Measurements from ENCODE around the gene NSMF. TPM values are rescaled to one million over a fixed set of nuclear protein-coding genes. Genes with fewer than 3 reads are reported as not detected.

NSMF gene
- total and polyA plus RNA-seq, 10 of the 15 experiments (the other 5 are each of a cell fraction or from before 2014, with no cell fraction given), result 0.13 to 44.3 (median 13.4) TPM

- TF ChIP-seq BHLHE40 (IDR thresholded peaks at IDR 0.05; ENCODE audit: borderline replicate concordance in 1 of 2, low read depth in 2 of 2, low read length in 1 of 2), result peak in 1 of 2 experiments; percentile 77; a peak in 2 of 4 replicates
- no peak; the same call in 1 of the 2 replicates for TF ChIP-seq ZBED1 (IDR thresholded peaks at IDR 0.05; ENCODE audit: borderline replicate concordance)
- no peak; the same call in 1 of the 2 replicates for TF ChIP-seq NFXL1 (IDR thresholded peaks at IDR 0.05; ENCODE audit: borderline replicate concordance)
- TF ChIP-seq POLR2AphosphoS2 (IDR thresholded peaks at IDR 0.05; ENCODE audit: low read depth, low read length), result peak; percentile 63; the same call in 1 of the 2 replicates
- TF ChIP-seq HDAC2 (IDR thresholded peaks at IDR 0.05), result no peak
- TF ChIP-seq CREM (IDR thresholded peaks at IDR 0.05; ENCODE audit: low read depth), result 0 out of 2 replicates have a peak, but pooled peaks have one; percentile 49
- no peak for TF ChIP-seq SREBF2 (IDR thresholded peaks at IDR 0.05; ENCODE audit: low read length)
- no peak for TF ChIP-seq HDAC6 (IDR thresholded peaks at IDR 0.05; ENCODE audit: unreplicated experiment)
- no peak for TF ChIP-seq E4F1 (IDR thresholded peaks at IDR 0.05; ENCODE audit: borderline replicate concordance, partially characterized antibody)
- TF ChIP-seq TBL1XR1 (IDR thresholded peaks at IDR 0.05; ENCODE audit: low read depth, low read length), result peak; percentile 43; the same call in 1 of the 2 replicates
- no peak for TF ChIP-seq KAT2A (conservative IDR thresholded peaks at IDR 0.05; ENCODE audit: control insufficient read depth, low read depth, low read length)
- TF ChIP-seq ATF7 (IDR thresholded peaks at IDR 0.05; ENCODE audit: low read depth), result no peak
- TF ChIP-seq DPF2 (IDR thresholded peaks at IDR 0.05), result peak; percentile 71; the same call in 1 of the 2 replicates
- no peak for TF ChIP-seq NR2C2 (IDR thresholded peaks at IDR 0.05; ENCODE audit: borderline replicate concordance, control insufficient read depth, insufficient read length, low read depth)
- TF ChIP-seq ESRRA (IDR thresholded peaks at IDR 0.05; ENCODE audit: low read length), result no peak
- no peak for TF ChIP-seq REST (IDR thresholded peaks at IDR 0.05; ENCODE audit: low read depth, low read length)
- TF ChIP-seq RBBP5 (conservative IDR thresholded peaks at IDR 0.05), result no peak
- no peak for TF ChIP-seq POLR2AphosphoS5 (IDR thresholded peaks at IDR 0.05; ENCODE audit: low read length)
- peak; percentile 75; the same call in 1 of the 2 replicates for TF ChIP-seq ZNF207 (IDR thresholded peaks at IDR 0.05; ENCODE audit: borderline replicate concordance)
- TF ChIP-seq ASH2L (IDR thresholded peaks at IDR 0.05; ENCODE audit: borderline replicate concordance, low read depth), result peak; percentile 77; the same call in 1 of the 2 replicates
- peak; percentile 79 for TF ChIP-seq MXI1 (IDR thresholded peaks at IDR 0.05; ENCODE audit: low read depth, low read length)
- peak; percentile 96; the same call in 1 of the 2 replicates for TF ChIP-seq GATAD2B (conservative IDR thresholded peaks at IDR 0.05; ENCODE audit: low read depth)
- TF ChIP-seq RAD21 (IDR thresholded peaks at IDR 0.05; ENCODE audit: insufficient read depth, low read depth, low read length), result peak; percentile 45
These were observed 36.3 kb downstream of the NSMF start, which contains the start of the genes EXD3 and NOXA1 (continued) for GRCh38 chr9:137422604-137423513.
